Sciatic nerve (tissue), 2 donors: Measurements from ENCODE around the gene POLD4. TPM values are rescaled to one million over a fixed set of nuclear protein-coding genes. Genes with fewer than 3 reads are reported as not detected.

Source experiments
- ATAC-seq: fragments of 200-7000 bp; cut with Tn5 transposase; one replicate; pipeline ENCODE4 v1.9.1; 2020; ENCODE audit warnings: mild to moderate bottlenecking, moderate library complexity
- DNase-seq: peaks from one replicate; pipeline ENCODE4 v3.0.0-alpha.2; 2020; ENCODE audit warnings: low spot score
- intact Hi-C: fragments of 100-400 bp; cut with DNase I; formaldehyde crosslinking; loops from one replicate; pipeline ENCODE4 v1.14.2; 2022
- total RNA-seq: library from RNA; stranded (reverse); fragmentation: NEBNext Ultra II Directional; extraction: Animal tissue kit (Norgen Biotek cat#: 25700); gene quantifications from one replicate; pipeline ENCODE4 v1.2.1, GENCODE V29; 2021
- donor health status: DM: no; HTN: no; CAD: no.
- donor health status: DM: no; HTN: no; CAD: no.

POLD4 gene
- total RNA-seq, 1 donor from 2014 or later, result 43.5 TPM

GRCh38 chr11:67373648-67374570 lies 20.6 kb upstream of the POLD4 start:
- DNase-seq (peak; percentile 84), ATAC-seq (peak; percentile 64)
- intact Hi-C loops, result loop anchor here (5.0 kb wide), 1 partner anchor 642 kb away; no protein-coding TSS in a partner anchor

- DNase-seq (peak; percentile 88), ATAC-seq (peak; percentile 57)
- intact Hi-C loops, result loop anchor here (5.0 kb wide), 1 partner anchor 641 kb away; no protein-coding TSS in a partner anchor
Measured at GRCh38 chr11:67372993-67373647, 19.8 kb upstream of the POLD4 start, which contains the start of gene CLCF1. Gene CLCF1 (minus strand): TSS chr11:67373598. CDS start chr11:67373539, 59 bp downstream.

- intact Hi-C loops, result loop anchor here (5.0 kb wide), 1 partner anchor 640 kb away; no protein-coding TSS in a partner anchor
- no peak for DNase-seq
- no peak for ATAC-seq
Measured at GRCh38 chr11:67372321-67372992, 19.1 kb upstream of the POLD4 start.

GRCh38 chr11:67371911-67372320 lies 18.6 kb upstream of the POLD4 start:
- no peak for DNase-seq
- ATAC-seq, result no peak
- intact Hi-C loops, result loop anchor here (5.0 kb wide), 1 partner anchor 640 kb away; no protein-coding TSS in a partner anchor

- intact Hi-C loops, result loop anchor here (5.0 kb wide), 1 partner anchor 639 kb away; no protein-coding TSS in a partner anchor
- ATAC-seq (no peak), DNase-seq (no peak)
Measured at GRCh38 chr11:67371189-67371910, 18.0 kb upstream of the POLD4 start.

GRCh38 chr11:67370351-67371076 lies 17.2 kb upstream of the POLD4 start:
- DNase-seq (no peak), ATAC-seq (no peak)
- intact Hi-C loops, result loop anchor here (5.0 kb wide), 1 partner anchor 638 kb away; no protein-coding TSS in a partner anchor

GRCh38 chr11:67369801-67370284 lies 16.5 kb upstream of the POLD4 start:
- ATAC-seq (no peak), DNase-seq (no peak)
- intact Hi-C loops, result loop anchor here (5.0 kb wide), 1 partner anchor 638 kb away; no protein-coding TSS in a partner anchor

- no peak for ATAC-seq
- no peak for DNase-seq
- intact Hi-C loops, result no loop called here
Measured at GRCh38 chr11:67369275-67369674, 15.9 kb upstream of the POLD4 start.

- DNase-seq (no peak), ATAC-seq (no peak)
- intact Hi-C loops, result no loop called here
Measured at GRCh38 chr11:67368621-67369020, 15.3 kb upstream of the POLD4 start.

GRCh38 chr11:67367761-67368227 lies 14.4 kb upstream of the POLD4 start:
- no peak for DNase-seq
- no peak for ATAC-seq
- intact Hi-C loops, result no loop called here

- ATAC-seq, result peak; percentile 40
- intact Hi-C loops, result no loop called here
- no peak for DNase-seq
Measured at GRCh38 chr11:67366961-67367760, 13.8 kb upstream of the POLD4 start.

- DNase-seq (no peak), ATAC-seq (peak; percentile 50)
- intact Hi-C loops, result no loop called here
Measured at GRCh38 chr11:67366546-67366945, 13.2 kb upstream of the POLD4 start.

- ATAC-seq (no peak), DNase-seq (no peak)
- intact Hi-C loops, result no loop called here
Measured at GRCh38 chr11:67365736-67366444, 12.5 kb upstream of the POLD4 start.

GRCh38 chr11:67364783-67365722 lies 11.7 kb upstream of the POLD4 start:
- DNase-seq (no peak), ATAC-seq (no peak)
- intact Hi-C loops, result no loop called here

GRCh38 chr11:67364169-67364568 lies 10.8 kb upstream of the POLD4 start:
- DNase-seq (no peak), ATAC-seq (no peak)
- intact Hi-C loops, result no loop called here
